Astrocyte of the spinal cord (primary cell): Measurements from ENCODE around the gene CMPK1.

Experiments
- DNase-seq: peaks from one replicate; pipeline ENCODE4 v3.0.0; 2011; ENCODE audit warnings: low read depth, low spot score
- H3K4me3 ChIP-seq: 2 replicates; pipeline ENCODE4 v1.5.1; 2011; ENCODE audit warnings: low read depth, mild to moderate bottlenecking, low read length, moderate library complexity
- in situ Hi-C: cut with HindIII; loops from 2 replicates; pipeline ENCODE4 v1.10.0; 2017; ENCODE audit warnings: low sequenced_read_pairs
- TF ChIP-seq, protein P1 (sequence below): IDR thresholded peaks from 2 replicates; pipeline ENCODE4 v1.5.1; 2012; ENCODE audit warnings: low read depth, mild to moderate bottlenecking, low read length, inconsistent platforms

The CMPK1 gene

GRCh38 chr1:47417170-47418044, 83.8 kb downstream of the CMPK1 start:
- in situ Hi-C loops: no loop called here
- TF ChIP-seq, protein P1, sequence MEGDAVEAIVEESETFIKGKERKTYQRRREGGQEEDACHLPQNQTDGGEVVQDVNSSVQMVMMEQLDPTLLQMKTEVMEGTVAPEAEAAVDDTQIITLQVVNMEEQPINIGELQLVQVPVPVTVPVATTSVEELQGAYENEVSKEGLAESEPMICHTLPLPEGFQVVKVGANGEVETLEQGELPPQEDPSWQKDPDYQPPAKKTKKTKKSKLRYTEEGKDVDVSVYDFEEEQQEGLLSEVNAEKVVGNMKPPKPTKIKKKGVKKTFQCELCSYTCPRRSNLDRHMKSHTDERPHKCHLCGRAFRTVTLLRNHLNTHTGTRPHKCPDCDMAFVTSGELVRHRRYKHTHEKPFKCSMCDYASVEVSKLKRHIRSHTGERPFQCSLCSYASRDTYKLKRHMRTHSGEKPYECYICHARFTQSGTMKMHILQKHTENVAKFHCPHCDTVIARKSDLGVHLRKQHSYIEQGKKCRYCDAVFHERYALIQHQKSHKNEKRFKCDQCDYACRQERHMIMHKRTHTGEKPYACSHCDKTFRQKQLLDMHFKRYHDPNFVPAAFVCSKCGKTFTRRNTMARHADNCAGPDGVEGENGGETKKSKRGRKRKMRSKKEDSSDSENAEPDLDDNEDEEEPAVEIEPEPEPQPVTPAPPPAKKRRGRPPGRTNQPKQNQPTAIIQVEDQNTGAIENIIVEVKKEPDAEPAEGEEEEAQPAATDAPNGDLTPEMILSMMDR: no peak
- DNase-seq: no peak
- no peak overlapping the region for H3K4me3 ChIP-seq

DNA sequence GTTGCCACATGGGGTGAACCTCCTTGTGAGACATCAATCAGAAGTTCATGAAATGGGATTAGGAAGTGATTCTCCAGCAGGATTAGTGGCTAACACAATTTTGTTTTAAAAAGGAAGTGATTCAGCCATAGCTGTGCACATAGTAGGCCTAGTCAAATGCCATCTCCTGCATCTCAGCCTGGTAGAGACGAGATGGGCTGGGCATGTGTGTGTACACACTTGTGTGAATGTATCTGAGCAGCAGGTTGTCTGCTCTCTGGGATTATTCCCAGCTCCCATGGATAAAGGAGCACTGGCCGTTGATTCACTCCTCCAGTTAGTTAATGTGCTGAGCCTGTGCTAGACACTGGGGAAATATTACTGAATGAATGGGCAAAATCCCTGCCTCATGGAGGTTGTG, 84.5 kb downstream of the CMPK1 start:
- DNase-seq: no peak
- in situ Hi-C loops: no loop called here
- no peak overlapping the region for H3K4me3 ChIP-seq
- TF ChIP-seq, protein P1: no peak

DNA sequence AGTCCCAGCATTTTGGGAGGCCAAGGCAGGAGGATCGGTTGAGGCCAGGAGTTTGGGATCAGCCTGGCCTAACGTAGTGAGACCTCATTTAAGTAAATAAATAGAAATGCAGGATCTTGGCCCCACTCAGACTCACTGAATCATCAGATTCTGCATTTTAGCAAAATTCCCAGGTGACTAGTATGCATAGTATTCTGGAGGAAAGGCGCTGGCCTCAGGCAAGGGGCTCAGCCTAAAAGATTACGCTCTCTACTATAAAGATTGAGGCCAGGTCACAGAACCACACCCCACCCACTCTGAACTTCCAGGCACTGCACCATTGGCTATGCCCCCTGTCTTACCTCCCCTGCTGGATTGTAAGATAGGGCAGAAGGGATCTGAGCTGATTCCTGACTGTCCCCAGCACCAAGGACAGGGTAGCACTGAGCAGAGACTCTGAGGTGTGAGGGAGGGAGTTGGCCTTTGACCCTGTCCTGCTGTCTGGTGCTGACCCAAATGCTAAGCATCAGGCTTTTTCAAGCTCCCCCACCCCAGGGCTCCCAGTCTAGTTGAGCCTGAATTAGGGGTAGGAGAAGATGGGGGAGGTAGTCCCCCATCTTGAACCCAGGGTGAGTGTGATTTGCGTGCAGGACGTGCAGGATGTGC, 85.2 kb downstream of the CMPK1 start:
- TF ChIP-seq, protein P1: no peak
- no peak overlapping the region for H3K4me3 ChIP-seq
- DNase-seq: no peak
- in situ Hi-C loops: no loop called here

- no peak overlapping the region for H3K4me3 ChIP-seq
- in situ Hi-C loops: no loop called here
- TF ChIP-seq, protein P1: no peak
- DNase-seq: no peak
Observed at GRCh38 chr1:47420547-47420946, 87.0 kb downstream of the CMPK1 start.

DNA sequence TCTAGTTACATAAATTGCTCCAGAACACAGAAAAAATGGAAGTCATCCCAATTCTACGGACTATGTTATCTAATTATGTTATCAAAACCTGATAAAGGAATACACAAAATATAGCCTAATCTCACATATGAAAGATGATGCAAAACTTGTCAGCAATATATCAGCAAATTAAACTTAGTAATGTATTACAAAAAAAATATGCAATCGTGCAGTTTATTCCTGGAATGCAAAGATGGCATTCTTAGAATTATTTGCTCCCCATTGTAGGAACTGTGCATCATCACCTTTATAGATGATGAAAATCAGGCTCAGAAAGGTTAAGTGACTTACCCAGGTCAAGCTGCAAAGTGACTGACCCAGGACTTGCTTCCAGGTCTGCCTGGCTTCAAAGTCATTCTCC, 90.3 kb downstream of the CMPK1 start:
- TF ChIP-seq, protein P1: no peak
- H3K4me3 ChIP-seq: no peak overlapping the region
- no peak for DNase-seq
- in situ Hi-C loops: no loop called here

DNA sequence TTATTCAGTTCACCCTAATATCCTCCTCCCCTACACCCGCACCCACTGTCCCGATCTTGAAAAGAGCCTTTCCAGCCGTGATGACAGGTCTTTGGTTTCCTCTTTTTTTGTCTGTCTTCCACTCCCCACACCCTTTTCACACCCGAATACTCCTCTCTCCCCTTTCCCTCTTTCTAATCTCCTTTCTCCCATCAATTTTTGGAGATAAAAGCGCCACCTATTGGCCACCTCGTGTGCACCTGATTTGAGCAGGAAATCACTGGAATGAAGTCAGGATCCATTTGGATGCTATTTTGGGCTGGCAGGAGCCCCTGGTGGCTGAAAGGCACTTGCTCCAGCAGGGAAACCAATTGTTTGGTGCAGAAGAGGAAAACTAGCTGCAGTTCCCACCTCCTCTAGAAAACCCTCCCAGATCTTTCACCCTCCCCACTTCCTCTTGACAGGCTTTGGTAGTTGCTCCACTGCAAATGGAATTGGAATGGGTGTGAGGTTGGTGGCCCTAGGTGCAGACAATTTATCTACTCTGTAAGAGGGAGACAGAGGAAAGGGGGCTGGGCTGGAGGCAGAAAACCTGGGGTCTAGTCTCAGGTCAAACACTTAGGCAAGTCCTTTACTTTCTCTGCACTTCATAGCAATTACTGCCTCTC, 90.9 kb downstream of the CMPK1 start:
- TF ChIP-seq, protein P1: peak; percentile 82
- peak; percentile 46 for DNase-seq
- in situ Hi-C loops: no loop called here

More for the DNA sequence above, 90.9 kb downstream of the CMPK1 start:
- H3K4me3 ChIP-seq: no peak overlapping the region
